HG02970 (cell line): ENCODE data around the gene ZNF565.
"Not testable (repeated sequence)": the region's sequence is repeated elsewhere in the genome, so short reads cannot be mapped to it uniquely, and the experiment has no call there.

Experiments
- ATAC-seq: cut with Tn5 transposase; IDR thresholded peaks from one replicate; pipeline ENCODE4 v1.9.1; 2021; ENCODE audit warnings: mild to moderate bottlenecking, moderate library complexity, moderate number of reproducible peaks; ENCODE audit not compliant: unreplicated experiment, low FRiP score

ZNF565 gene

DNA sequence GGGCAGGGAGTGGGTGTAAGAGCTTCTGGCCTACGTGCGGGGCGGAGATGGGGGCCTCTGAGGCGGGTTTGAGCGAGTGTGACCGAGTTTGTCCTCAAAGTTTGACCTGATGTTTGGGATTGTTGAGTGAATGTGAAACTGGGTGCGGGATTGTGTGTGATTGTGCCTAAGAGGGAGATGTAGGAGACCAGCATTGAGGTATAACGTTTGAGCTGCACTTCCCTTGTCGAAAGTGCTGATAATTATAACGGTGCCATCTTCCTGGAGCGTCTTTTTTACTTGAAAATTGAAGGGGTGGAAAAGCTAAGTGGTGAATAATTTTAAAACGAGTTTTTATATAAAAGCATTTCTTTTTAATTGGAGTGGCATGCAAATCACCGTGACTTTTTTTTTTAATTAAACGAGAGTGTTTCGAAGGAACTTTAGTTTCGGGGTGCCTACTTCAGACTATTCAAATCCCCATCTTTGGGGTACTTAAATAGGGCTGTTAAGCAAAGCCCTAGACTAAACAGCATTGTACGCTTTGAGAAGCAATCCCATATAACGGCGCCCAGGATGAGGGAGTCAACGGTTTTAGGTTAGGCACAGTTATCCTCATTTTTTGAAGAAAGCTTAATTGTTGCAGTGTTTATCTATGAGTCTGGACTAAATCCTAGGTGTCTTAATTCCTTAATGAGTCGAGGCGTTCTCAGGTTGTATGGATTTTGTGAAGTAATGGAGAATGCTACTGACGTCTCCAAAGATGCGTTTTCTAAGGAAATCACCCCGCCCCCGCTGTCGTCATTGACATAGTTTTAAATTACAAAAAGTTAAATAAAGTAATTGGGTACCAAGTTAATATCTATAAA lies 1.0 kb upstream of the ZNF565 start:
- no peak for ATAC-seq

DNA sequence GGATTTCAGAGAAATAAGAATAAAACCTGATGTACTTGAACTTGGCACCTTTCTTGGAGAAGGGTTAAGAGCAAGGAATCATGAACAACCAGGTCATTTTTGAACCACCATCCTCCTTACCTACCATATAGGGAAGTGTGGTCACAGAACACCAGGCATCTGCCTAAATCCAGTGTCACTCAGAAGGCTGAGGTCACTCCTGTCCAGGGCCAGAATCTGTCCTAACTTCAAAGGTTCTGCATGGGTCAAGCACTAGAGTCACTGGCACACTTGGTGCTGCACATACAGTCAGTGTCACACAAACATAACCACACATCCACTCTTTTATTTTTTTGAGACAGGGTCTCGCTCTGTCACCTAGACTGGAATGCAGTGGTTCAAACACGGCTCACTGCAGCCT lies 1.6 kb downstream of the ZNF565 start:
- ATAC-seq, result no peak

DNA sequence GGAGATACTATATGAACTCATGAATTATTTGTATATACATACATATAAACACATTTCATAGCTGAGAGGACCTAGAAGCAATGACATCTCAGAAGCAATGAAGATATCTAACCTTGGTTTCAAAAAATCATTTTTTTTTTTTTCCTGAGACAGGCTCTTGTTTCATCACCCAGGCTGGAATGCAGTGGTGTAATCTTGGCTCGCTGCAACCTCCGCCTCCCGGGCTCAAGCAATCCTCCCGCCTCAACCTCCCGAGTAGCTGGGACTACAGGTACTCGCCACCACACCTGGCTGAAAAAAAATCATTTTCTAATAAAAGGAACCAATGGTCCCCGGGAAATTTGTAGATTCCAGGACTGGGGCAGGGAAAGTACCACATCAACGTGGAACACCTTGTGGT lies 4.0 kb downstream of the ZNF565 start:
- ATAC-seq, result no peak

DNA sequence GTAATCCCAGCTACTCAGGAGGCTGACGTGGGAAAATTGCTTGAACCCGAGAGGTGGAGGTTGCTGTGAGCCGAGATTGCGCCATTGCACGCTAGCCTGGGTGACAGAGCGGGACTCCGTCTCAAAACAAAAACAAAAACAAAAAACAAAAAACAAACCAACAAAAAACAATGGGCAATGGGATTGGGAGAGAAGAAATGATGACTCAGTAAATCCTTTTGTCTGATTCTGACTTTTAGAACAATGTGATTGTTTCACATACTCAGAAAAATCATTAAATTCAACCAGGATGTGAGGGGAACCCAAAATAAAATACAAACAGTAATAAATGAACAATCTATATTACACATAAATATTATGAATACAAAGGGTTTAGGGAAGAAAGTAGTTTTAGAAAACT lies 5.1 kb downstream of the ZNF565 start:
- no peak for ATAC-seq

DNA sequence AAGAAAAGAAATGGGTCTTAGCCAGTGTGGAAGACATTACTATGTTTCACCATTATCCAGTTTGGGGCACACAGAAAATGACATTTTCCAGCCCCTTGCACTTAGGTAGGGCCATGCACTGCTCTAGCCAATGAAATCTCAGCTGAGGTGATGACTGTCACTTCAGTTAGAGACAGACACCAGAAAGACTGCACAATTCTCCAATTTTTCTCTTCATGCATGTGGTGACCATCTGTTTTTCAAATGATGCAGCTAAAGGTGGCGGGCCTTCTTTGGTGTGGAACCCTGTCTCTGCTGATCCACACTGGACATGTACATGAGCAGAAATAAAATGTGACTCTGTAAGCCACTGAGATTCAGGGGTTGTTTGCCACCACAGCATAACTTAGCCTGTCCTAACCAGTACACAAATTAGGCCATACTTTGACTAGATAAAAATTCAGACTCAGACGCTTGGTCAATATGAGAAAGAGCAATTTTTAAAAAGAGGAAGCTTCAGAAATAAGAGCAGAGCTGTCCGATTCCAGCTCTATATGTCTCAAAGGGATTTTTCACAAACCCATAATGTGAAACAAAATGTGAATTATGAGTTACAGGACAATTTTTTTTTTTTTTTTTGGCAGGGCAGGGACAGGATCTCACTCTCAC lies 6.7 kb downstream of the ZNF565 start:
- no peak for ATAC-seq

DNA sequence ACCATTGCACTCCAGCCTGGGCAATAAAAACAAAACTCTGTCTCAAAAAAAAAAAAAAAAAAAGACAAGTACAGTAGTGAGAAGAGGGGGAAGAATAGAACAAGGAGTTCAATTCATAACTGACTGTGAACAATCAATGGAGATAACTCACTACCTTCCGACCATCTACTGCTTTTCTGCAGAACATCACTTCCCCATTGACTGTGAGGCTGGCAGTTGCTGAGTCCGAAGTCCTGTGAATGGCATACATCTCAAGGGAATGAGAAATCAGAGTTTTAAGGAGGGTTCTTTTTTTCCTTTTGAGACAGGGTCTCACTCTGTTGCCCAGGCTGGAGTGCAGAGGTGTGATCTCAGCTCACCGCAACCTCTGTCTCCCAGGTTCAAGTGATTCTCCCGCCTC lies 11.2 kb downstream of the ZNF565 start:
- ATAC-seq, result no peak

DNA sequence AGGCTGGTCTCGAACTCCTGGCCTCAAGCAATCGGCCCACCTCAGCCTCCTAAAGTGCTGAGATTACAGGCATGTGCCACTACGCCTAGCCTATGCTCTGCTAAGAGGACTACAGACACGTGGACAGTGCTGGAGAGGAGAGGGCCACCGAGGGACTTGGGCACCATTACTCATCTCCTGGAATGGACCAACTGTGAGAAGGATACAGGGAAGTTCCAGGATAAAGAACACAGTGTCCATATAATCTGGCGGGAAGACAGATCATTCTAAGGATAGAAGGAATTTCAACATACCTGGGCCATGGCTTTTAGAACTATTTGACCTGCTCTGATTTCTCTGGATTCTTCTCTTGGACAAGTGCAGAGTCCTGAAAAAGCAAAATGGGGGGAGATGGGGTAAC lies 12.8 kb downstream of the ZNF565 start:
- no peak for ATAC-seq

DNA sequence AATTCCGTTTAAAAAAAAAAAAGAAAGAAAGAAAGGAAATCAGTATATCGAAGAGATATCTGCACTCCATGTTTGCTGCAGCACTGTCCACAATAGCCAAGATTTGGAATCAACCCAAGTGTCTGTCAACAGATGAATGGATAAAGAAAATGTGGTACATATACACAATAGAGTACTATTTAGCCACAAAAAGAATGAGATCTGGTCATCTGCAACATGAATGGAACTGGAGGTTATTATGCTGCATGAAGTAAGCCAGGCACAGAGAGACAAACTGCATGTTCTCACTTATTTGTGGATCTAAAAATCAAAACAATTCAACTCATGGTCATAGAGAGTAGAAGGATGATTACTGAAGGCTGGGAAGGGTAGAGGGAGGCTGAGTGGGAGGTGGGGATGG lies 16.3 kb downstream of the ZNF565 start:
- no peak for ATAC-seq

DNA sequence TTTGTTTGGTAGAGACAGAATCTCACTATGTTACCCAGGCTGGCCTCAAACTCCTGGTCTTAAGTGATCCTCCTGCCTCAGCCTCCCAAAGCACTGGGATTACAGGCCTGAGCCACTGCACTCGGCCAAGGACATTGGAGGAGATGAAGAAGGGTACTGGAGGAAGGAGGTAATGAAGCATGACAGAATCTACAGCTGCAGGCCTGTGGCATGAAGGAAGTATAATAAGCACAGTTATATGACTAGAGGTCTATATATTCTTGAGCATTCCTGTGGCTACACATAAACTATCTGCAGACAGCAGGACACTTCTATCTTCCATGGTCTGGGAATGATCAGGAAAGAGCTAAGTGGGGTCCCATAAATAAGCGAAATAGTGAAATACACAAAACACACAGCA lies 18.2 kb downstream of the ZNF565 start:
- no peak for ATAC-seq

DNA sequence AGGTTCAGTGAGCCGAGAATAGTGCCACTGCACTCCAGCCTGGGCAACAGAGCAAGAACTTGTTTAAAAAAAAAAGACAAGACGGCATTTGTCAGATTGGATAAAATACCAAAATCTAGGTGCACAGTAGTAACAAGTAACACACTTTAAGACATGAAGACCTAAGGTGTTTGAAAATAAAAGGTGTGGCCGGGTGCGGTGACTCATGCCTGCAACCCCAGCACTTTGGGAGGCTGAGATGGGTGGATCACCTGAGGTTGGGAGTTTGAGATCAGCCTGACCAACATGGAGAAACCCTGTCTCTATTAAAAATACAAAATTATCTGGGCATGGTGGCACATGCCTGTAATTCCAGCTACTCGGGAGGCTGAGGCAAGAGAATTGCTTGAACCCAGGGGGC lies 27.7 kb downstream of the ZNF565 start:
- not testable (repeated sequence) for ATAC-seq

DNA sequence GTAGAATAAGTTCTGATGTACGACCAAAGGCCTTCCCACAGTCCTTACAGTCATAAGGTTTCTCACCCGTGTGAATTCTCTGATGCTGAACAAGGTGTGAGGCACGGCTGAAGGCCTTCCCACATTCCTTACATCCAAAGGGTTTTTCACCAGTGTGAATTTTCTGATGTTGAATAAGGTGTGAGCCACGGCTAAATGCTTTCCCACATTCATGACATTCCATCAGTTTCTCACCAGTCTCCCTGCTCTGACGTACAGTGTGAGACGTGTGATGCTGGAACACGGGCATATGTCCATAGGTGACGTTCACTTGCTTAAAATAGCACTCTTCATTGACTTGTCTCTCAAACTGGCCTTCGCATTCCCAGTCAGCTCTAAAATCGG lies 31.2 kb downstream of the ZNF565 start:
- no peak for ATAC-seq

DNA sequence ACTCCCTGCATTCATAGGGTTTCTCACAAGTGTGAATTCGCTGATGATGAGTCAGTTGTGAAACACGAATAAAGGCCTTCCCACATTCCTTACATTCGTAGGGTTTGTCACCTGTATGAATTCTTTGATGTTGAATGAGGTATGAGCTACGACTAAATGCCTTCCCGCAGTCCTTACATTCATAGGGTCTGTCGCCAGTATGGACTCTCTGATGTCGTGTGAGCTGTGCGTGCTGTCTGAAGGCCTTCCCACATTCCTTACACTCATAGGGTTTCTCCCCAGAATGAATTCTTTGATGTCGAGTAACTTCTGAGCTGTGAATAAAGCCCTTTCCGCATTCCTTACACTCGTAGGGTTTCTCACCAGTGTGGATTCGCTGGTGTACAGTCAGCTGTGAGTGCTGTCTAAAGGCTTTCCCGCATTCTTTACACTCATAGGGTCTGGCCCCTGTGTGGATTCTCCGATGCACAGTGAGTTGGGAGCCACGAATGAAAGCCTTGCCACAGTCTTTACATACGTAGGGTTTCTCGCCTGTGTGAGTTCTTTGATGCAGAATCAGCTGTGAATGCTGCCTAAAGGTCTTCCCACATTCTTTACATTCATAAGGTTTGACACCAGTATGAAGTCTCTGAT lies 31.7 kb downstream of the ZNF565 start:
- ATAC-seq, result no peak

DNA sequence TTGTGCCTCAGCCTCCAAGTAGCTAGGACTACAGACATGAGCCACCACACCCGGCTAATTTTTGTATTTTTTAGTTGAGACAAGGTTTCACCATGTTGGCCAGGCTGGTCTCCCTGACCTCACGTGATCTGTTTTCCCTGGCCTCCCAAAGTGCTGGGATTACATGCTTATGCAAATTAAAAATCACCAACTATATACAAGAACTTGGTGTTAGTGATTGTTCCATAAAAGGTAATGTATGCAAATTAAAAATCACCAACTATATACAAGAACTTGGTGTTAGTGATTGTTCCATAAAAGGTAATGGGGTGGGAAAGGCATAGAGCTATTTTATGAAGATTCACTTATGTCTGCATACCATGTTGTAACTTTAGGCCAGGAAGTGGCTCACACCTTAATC lies 35.4 kb downstream of the ZNF565 start:
- ATAC-seq, result not testable (repeated sequence)

DNA sequence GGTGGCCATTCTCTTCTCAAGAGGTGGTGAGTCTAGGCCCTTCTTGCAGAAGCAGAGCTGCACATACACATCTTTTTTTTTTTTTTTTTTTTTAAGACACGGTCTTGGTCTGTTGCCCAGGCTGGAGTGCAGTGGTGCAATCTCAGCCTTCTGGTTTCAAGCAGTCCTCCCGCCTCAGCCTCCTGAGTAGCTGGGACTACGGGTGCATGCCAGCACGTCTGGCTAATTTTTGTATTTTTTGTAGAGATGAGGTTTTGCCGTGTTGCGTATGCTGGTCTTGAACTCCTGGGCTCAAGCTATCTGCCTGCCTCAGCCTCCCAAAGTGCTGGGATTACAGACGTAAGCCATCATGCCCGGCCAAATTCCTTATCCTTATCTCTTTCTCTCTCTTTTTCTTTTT lies 40.6 kb downstream of the ZNF565 start:
- ATAC-seq, result not testable (repeated sequence)

DNA sequence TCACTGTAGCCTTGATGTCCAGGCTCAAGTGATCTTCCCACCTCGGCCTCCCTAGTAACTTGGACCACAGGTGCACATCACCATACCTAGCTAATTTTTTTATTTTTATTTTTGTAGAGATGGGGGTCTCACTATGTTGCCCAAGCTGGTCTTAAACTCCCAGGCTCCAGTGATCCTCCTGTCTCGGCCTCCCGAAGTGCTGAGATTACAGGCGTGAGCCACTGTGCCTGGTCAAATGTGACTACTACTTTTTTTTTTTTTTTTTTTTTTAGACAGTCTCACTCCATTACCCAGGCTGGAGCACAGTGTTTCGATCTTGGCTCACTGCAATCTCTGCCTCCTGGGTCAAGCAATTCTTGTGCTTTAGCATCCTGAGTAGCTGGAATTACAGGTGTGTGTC lies 41.6 kb downstream of the ZNF565 start:
- ATAC-seq, result no peak

DNA sequence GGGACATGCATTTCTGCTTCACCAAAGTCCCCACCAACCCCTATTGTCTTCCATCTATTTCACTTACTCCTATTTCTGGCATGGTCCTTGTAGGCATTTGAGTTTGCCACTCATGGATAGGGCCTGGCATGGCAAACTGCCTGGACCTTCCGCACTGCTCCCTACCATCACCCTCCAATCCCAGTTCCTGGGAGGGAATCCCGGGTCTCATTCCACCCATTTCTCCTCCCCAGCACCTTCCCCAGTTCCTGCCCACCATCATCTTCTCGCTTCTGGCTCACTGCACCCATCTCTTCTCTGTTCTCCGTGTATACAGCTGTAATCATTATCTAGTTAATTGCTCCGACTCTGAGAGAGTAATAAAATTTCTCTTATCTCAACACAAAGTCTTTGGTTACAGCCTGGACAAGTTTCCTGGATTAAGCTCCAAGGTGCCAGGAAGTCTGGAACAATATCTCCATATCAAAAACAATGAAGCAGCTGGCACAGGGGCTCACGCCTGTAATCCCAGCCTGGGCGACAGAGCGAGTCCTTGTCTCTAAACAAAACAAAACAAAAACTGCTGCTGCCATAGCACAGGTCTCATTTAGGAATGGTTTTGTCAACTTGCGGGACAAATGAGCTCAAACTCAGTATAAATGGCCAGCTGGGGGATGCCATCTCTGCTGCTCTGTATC lies 45.2 kb downstream of the ZNF565 start:
- ATAC-seq, result no peak

DNA sequence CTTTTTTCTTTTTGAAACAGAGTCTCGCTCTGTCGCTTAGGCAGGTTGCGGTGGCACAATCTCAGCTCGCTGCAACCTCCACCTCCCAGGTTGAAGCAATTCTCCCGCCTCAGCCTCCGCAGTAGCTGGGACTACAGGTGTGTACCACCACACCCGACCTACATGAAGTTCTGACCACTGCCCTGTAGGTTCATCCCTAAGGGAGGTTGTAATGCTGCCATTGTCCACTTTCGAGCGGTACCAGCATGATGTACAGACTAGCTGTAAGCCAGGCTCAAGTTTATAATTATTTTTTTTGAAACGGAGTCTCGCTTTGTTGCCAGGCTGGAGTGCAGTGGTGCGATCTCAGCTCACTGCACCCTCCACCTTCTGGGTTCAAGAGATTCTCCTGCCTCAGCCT lies 50.7 kb downstream of the ZNF565 start:
- ATAC-seq, result no peak

DNA sequence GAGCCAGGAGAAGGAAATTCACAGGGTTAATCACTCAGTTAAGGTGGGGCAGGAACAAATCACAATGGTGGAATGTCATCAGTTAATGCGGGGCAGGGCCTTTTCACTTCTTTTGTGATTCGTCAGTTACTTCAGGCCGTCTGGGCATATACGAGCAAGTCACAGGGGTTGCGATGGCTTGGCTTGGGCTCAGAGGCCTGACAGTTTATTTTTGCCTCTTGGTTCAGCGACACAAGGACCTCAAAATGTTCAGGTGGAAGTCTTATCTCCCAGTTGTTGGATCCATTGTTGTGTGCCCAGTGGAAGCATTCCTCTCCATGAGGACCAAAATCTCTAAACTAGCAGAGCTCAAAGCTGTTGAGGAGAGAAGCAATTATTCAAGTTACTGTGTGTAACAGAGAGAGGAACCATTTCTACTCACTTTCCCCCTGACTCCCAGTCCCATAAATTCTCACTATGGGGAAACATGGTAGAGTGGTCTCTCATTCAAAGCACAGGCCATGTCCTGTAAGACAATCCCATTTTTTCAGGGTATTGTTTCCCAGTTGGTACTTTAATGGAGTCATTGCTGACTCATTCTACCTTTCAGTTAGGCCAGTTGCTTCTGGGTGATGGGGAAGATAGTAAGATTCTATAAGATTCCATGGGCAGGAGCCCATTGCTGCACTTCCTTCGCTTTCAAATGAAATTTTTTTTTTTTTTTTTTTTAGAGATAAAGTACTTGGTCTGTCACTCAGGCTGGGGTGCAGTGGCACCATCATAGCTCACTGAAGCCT lies 53.5 kb downstream of the ZNF565 start:
- no peak for ATAC-seq

DNA sequence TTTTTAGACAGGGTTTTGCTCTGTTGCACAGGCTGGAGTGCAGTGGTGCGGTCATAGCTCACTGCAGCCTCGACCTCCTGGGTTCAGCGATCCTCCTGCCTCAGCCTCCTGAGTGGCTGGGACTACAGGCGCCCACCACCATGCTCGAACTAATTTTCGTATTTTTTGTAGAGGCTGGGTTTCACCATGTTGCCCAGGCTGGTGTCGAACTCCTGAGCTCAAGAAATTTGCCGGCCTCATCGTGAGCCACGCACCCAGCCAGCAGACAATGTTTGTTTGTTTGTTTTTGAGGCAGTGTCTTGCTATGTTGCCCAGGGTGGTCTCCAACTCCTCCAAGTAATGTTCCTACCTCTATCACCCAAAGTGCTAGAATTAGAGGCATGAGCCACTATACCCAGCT lies 61.3 kb downstream of the ZNF565 start:
- ATAC-seq, result no peak

DNA sequence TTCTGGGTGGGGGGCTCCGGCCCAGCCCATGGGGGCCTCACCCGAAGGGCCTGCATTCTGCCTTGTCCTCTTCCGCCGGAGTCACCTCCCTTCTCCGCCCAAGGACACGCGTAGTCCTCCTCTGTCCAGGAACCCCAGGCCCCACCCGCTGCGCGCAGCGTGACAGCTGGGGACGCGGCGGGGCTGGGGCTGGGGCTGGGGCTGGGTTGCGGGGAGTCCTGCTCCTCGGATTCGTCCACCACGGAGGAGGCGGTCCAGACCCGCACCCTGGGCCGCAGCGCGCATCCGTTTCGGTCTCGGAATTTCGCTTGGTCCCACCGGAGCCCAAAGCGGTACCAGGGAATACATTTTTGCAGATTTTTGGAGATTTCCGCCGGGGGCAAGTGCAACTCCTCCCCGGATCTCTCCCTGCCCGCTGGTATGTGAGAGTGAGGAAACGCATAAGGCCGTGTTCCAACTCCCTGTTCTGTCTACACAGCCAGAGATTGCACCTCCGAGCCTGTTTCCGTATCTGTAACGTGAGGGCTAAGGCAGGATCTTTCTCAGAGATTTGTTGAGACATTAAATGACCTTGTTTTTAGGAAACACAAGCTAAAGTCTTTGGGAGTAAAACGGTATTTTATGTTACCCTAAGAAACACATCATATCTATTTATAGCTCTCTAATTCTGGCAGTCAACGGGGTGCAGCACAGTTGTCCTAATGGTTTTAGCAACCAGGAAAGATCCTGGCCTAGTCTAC lies 61.9 kb downstream of the ZNF565 start, which contains the start of gene COX7A1:
Gene COX7A1, minus strand, starts transcription at position 96 of the 740 bp plus-strand sequence. Its CDS starts 40 bp downstream, at position 56.
- ATAC-seq, result no peak
